Ishikawa (cell line): Measurements from ENCODE around the gene IPO9.

Experiments used
- CREB1 ChIP-seq: IDR thresholded peaks from 2 replicates; pipeline ENCODE4 v1.6.1; 2012; ENCODE audit warnings: low read depth
- EP300 ChIP-seq: IDR thresholded peaks from 2 replicates; pipeline ENCODE4 v1.6.1; 2012; ENCODE audit warnings: borderline replicate concordance
- FOXM1 ChIP-seq: IDR thresholded peaks from 2 replicates; pipeline ENCODE4 v1.6.1; 2012; ENCODE audit warnings: low read depth, borderline replicate concordance
- TEAD4 ChIP-seq: IDR thresholded peaks from 2 replicates; pipeline ENCODE4 v1.6.1; 2012
- ZBTB7A ChIP-seq: IDR thresholded peaks from 2 replicates; pipeline ENCODE4 v1.6.1; 2012; ENCODE audit warnings: low read depth
- TF ChIP-seq, protein P1 (sequence below): IDR thresholded peaks from 2 replicates; pipeline ENCODE4 v1.6.1; 2012; ENCODE audit warnings: low read depth, mild to moderate bottlenecking

- TF ChIP-seq ZBTB7A (no peak), EP300 (no peak), CREB1 (no peak), TEAD4 (no peak), FOXM1 (no peak)
- TF ChIP-seq, protein P1, sequence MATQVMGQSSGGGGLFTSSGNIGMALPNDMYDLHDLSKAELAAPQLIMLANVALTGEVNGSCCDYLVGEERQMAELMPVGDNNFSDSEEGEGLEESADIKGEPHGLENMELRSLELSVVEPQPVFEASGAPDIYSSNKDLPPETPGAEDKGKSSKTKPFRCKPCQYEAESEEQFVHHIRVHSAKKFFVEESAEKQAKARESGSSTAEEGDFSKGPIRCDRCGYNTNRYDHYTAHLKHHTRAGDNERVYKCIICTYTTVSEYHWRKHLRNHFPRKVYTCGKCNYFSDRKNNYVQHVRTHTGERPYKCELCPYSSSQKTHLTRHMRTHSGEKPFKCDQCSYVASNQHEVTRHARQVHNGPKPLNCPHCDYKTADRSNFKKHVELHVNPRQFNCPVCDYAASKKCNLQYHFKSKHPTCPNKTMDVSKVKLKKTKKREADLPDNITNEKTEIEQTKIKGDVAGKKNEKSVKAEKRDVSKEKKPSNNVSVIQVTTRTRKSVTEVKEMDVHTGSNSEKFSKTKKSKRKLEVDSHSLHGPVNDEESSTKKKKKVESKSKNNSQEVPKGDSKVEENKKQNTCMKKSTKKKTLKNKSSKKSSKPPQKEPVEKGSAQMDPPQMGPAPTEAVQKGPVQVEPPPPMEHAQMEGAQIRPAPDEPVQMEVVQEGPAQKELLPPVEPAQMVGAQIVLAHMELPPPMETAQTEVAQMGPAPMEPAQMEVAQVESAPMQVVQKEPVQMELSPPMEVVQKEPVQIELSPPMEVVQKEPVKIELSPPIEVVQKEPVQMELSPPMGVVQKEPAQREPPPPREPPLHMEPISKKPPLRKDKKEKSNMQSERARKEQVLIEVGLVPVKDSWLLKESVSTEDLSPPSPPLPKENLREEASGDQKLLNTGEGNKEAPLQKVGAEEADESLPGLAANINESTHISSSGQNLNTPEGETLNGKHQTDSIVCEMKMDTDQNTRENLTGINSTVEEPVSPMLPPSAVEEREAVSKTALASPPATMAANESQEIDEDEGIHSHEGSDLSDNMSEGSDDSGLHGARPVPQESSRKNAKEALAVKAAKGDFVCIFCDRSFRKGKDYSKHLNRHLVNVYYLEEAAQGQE = no peak
These were observed 61.3 kb downstream of the IPO9 start for GRCh38 chr1:201890223-201890622.
